ENCODE results near the gene SFTPA1. TPM values are rescaled to one million over a fixed set of nuclear protein-coding genes. Genes with fewer than 3 reads are reported as not detected.
A peak's percentile ranks its signal among the peaks of the same experiment; 100 is the strongest.
"Not testable (repeated sequence)": the region's sequence is repeated elsewhere in the genome, so short reads cannot be mapped to it uniquely, and the experiment has no call there.

SFTPA1 gene
- total and polyA plus RNA-seq, 8 donors = 0.75 to 525 (median 1.4) TPM; not detected in 3

DNA sequence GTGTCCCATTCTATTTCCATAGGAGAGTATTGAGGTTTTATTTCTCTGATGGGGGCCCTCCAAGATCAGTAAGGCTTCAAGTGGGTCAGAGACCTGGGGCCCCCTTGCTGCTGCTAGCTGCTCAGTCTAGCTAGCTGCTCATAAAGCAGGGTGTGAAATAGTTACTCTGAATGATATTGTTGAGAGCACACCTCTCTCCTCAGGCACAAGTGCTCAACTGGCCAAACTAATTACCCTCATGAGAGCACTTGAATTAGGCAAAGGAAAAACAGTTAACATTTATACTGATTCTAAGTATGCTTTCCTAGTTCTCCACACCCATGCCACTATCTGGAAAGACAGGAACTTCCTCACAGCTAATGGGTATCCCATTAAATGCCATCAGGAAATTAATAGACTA lies 5.4 kb upstream of the SFTPA1 start:
- no peaks in the 10 kb centered on the region for H3K4me1 ChIP-seq
- no peak overlapping the region for H3K27ac ChIP-seq
- H3K9me3 ChIP-seq = peaks cover 0 to 9% (median 6%) of the 10 kb centered on the region in 4 donors
- no peaks in the 10 kb centered on the region for H3K36me3 ChIP-seq
- DNase-seq = no peak
- intact Hi-C loops (cut with DNase I; ENCODE audit: low total_unique reads) = no loop called here
- TF ChIP-seq CTCF (IDR thresholded peaks at IDR 0.05) (no peak), POLR2AphosphoS5 (IDR thresholded peaks at IDR 0.05) (no peak), EP300 (IDR thresholded peaks at IDR 0.05) (no peak), POLR2A (IDR thresholded peaks at IDR 0.05) (no peak)
- H3K4me3 ChIP-seq = no peak overlapping the region
- no peaks in the 10 kb centered on the region for H3K27me3 ChIP-seq

DNA sequence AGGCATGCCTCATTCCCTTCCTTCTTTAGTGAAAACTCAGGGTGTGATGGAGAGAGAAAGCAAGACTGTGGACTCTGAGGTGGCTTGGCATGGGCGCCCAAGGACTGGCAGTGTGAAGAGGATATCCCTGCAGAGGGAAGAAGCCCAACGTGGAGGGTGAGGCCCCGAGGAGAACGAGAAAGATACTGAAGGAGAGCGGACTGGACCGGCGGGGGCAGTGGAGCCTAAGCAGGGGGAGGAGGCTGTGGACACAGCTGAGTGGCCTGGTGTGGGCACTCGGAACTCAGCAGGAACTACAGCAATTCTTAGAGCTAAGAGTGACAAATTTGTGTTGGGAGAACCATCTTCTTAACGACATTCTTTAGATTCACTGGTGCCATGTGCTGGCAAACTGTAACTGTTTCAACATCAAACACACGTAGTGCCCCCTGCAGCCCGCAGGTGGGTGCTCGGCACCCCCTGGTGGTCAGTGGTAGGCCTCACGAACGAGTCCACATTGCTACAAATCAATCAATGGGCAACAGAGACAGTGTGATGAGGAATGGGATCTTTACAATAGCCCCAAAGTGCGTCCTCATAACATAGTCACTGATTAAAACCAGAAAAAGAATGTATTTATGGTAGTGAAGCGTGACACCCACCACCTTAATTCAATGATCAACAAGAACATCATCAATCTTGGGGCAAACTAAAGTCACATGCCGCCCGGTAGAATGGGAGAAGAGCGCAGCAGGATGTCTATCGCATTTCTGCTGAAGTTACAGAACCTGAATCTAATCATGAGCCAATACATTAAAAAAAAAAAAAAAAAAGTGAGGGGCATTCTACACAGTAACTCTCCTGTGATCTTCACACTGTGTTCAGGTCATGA lies 2.0 kb upstream of the SFTPA1 start:
- intact Hi-C loops (cut with DNase I; ENCODE audit: low total_unique reads) = no loop called here
- TF ChIP-seq EP300 (IDR thresholded peaks at IDR 0.05) = no peak
- peak in 3 of 7 experiments; percentile 25 to 36 (median 32) for TF ChIP-seq CTCF (IDR thresholded peaks at IDR 0.05)
- Histone ChIP-seq H3K4me1 (no peaks in the 10 kb centered on the region), H3K36me3 (no peaks in the 10 kb centered on the region), H3K9me3 (no peaks in the 10 kb centered on the region), H3K4me3 (no peak overlapping the region), H3K27ac (no peak overlapping the region), H3K27me3 (no peaks in the 10 kb centered on the region)
- WGBS, 5 donors = 50 to 61% (median 55%) methylated on average over 20 of the region's 20 CpGs
- peak in 1 of 2 donors; percentile 58 for DNase-seq

GRCh38 chr10:79611193-79611976 lies 646 bp downstream of the SFTPA1 start:
- intact Hi-C loops (cut with DNase I; ENCODE audit: low total_unique reads); H3K36me3 ChIP-seq; H3K4me3 ChIP-seq; DNase-seq; H3K9me3 ChIP-seq; H3K4me1 ChIP-seq; H3K27ac ChIP-seq; H3K27me3 ChIP-seq: not testable (repeated sequence)
- WGBS, 5 donors = 82 to 89% (median 84%) methylated on average over 8 to 18 of the region's 18 CpGs

GRCh38 chr10:79615577-79615976 lies 4.8 kb downstream of the SFTPA1 start:
- peaks cover 0 to 5% (median 0%) of the 10 kb centered on the region in 4 donors for H3K9me3 ChIP-seq
- no peak for TF ChIP-seq CTCF (IDR thresholded peaks at IDR 0.05)
- TF ChIP-seq POLR2AphosphoS5 (IDR thresholded peaks at IDR 0.05) = no peak
- no peak for TF ChIP-seq POLR2A (IDR thresholded peaks at IDR 0.05)
- no peak for TF ChIP-seq EP300 (IDR thresholded peaks at IDR 0.05)
- DNase-seq = no peak
- no peaks in the 10 kb centered on the region for H3K4me1 ChIP-seq
- H3K27ac ChIP-seq = no peak overlapping the region
- no peaks in the 10 kb centered on the region for H3K27me3 ChIP-seq
- H3K36me3 ChIP-seq = no peaks in the 10 kb centered on the region
- intact Hi-C loops (cut with DNase I; ENCODE audit: low total_unique reads) = no loop called here
- no peak overlapping the region for H3K4me3 ChIP-seq
- 65 to 88% (median 76%) methylated on average over 3 of the region's 3 CpGs for WGBS, 5 donors

Measured in stomach (tissue), 9 donors.